Stimulated activated CD8-positive, alpha-beta memory T cell treated with anti-CD3 and anti-CD28 coated beads, Interleukin-12 subunit alpha, Interleukin-12 subunit beta, amount 100 ng/mL, for 24 hours (primary cell): ENCODE results near the gene PXK.
"Not testable (repeated sequence)": the region's sequence is repeated elsewhere in the genome, so short reads cannot be mapped to it uniquely, and the experiment has no call there.

Experiments used
- DNase-seq: peaks from one replicate; pipeline ENCODE4 v3.0.0-alpha.2; 2020; ENCODE audit errors: extremely low read depth

The PXK gene

GRCh38 chr3:58332575-58333188 lies at the start of gene PXK:
Gene PXK (plus strand): TSS chr3:58332892. CDS start chr3:58332989, 97 bp downstream.
- DNase-seq: peak; percentile 53

DNA sequence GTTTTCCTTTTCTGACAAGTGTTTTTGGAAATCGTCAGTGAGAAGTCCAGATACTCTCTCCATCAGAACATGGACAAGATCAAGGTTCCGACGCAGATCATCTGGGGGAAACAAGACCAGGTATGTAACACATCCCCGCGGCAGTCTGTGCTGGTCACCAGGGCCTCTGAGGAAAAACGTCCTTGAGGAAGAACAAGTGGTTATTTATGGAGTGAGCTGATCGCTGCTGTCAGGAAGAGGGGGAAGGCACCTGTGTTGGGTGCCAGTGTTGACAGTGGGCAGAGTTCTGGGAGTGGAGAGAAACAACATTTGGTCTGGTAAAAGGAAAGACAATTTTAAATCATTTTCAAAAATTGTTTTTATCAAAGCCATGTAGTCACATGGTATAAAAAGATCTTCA lies 47.4 kb upstream of the PXK start:
- DNase-seq: no peak

GRCh38 chr3:58287354-58287753 lies 45.3 kb upstream of the PXK start:
- DNase-seq: no peak

- no peak for DNase-seq
Observed at GRCh38 chr3:58288011-58288728, 44.5 kb upstream of the PXK start.

- DNase-seq: not testable (repeated sequence)
Observed at GRCh38 chr3:58288964-58289613, 43.6 kb upstream of the PXK start.

DNA sequence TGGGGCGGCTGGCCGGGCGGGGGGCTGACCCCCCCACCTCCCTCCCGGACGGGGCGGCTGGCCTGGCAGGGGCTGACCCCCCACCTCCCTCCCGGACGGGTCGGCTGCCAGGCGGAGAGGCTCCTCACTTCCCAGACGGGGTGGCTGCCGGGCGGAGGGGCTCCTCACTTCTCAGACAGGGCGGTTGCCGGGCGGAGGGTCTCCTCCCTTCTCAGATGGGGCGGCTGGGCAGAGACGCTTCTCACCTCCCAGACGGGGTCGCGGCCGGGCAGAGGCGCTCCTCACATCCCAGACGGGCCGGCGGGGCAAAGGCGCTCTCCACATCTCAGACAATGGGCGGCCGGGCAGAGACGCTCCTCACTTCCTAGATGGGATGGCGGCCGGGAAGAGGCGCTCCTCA lies 42.2 kb upstream of the PXK start:
- not testable (repeated sequence) for DNase-seq

GRCh38 chr3:58291671-58292338 lies 40.9 kb upstream of the PXK start:
- DNase-seq: no peak

GRCh38 chr3:58292866-58293265 lies 39.8 kb upstream of the PXK start:
- DNase-seq: no peak

DNA sequence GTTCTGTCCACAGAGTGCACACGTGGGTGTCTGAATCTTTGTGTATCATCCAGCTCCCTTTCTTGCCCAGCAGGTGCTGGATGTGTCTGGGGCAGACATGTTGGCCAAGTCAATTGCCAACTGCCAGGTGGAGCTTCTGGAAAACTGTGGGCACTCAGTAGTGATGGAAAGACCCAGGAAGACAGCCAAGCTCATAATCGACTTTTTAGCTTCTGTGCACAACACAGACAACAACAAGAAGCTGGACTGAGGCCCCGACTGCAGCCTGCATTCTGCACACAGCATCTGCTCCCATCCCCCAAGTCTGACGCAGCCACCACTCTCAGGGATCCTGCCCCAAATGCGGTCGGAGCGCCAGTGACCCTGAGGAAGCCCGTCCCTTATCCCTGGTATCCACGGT lies 39.2 kb upstream of the PXK start:
- no peak for DNase-seq

GRCh38 chr3:58296269-58296668 lies 36.4 kb upstream of the PXK start:
- DNase-seq: no peak

DNA sequence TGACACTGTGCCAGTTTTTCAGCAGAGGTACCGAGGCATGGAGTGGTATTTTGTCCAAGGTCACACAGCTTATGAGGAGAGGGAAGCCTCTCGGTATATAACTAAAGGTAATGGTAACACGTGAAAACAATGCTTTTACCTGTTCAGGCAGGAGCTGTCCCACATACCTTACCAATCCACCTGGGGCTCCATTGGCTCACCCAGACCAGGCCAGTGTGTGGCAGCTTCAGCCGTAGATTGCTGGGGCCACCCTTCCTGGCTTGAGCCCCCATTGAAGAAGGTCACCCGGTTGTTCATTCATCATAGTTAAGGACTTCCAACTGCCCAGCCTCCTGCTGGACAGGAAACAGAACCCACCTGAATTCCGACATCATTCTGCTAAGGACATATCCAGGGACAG lies 35.8 kb upstream of the PXK start:
- DNase-seq: no peak

DNA sequence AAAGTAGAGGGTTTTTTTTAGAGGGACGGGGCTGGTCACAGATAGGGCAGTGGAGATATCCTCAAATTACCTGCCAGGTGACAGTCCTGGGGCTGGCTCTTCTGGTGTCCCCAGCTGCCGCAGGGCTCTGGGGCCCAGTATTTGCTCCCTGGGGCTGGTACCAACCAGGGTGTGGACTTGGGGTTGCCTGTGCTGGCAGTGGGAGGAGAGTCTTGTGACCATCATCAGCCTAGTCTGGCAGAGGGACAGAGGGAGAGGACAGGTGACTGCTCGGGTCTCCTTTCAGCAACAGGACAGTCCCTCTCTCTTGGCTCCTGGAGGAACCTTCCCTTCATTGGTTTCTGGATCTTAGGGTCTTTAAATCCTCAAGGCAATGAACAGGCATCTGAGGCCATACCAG lies 34.5 kb upstream of the PXK start:
- DNase-seq: no peak

DNA sequence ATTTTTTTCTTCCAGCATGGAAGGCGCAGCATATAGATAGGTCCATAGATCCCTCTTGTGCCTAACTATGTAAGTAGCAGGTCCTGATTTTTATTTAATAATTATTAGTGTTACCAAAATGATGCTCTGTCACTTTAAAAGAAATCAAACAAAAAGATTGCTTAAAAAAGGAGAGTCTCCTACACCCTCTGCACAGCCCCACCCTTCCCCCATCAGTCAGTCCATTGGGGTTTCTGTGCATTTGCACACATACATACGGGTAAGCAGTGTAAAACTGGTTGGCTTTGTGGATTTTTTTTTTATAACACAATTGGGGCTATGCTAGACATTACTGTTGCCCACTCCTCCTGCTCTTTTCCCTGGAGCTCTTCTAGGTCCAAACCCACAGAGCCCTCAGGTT lies 33.6 kb upstream of the PXK start:
- DNase-seq: no peak

GRCh38 chr3:58299839-58300516 lies 32.7 kb upstream of the PXK start:
- no peak for DNase-seq

GRCh38 chr3:58305882-58306711 lies 26.6 kb upstream of the PXK start, which contains the start of the genes HTD2 and RPP14:
Gene HTD2 (plus strand): TSS chr3:58306520. CDS start chr3:58317614, 11,094 bp downstream.
Gene RPP14 (plus strand): TSS chr3:58306245. CDS start chr3:58310330, 4,085 bp downstream.
- peak; percentile 95 for DNase-seq

DNA sequence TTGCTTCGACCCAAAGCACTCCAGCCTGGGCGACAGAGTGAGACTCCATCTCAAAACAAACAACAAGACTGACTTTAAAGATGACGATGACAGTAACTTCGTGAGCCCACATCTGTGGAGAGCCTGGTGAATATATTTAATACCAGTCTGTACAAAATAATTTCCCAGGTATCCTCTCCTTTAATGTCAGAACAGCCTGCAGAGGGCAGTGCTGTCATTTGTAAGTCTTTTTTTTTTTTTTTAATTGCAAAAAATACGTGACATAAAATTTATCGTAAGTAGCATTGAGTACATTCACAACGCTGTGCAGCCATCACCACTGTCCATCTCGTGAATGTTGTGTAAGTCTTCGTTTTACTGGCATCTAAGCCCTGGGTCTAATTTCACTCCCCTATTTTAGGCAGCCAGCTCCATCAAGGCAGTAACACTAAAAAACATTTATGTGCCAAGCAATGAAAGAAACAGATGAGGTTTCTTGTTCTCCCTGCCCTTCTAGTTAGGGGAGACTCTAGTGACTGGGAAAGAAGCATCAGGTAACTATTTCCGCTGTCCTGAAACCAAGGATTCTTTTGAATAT lies 25.0 kb upstream of the PXK start:
- DNase-seq: no peak

GRCh38 chr3:58308728-58309127 lies 24.0 kb upstream of the PXK start:
- DNase-seq: no peak

- no peak for DNase-seq
Observed at GRCh38 chr3:58317811-58318210, 14.9 kb upstream of the PXK start.

DNA sequence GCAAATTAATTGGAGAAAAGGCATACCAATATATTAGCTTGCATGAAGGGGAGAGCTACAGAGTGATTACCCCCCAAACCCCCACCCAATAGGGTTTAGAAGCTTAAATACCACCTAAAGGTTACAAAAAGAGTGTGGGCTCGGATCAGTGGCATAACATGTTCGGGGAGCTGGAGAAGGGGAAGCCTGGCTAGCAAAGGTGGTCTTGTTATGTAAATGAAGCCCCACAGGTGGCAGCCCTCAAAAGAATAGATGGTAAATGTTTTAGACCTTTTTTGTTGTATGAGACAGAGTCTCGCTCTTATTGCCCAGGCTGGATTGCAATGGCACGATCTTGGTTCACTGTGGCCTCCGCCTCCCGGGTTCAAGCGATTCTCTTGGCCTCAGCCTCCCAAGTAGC lies 10.9 kb upstream of the PXK start:
- DNase-seq: no peak

DNA sequence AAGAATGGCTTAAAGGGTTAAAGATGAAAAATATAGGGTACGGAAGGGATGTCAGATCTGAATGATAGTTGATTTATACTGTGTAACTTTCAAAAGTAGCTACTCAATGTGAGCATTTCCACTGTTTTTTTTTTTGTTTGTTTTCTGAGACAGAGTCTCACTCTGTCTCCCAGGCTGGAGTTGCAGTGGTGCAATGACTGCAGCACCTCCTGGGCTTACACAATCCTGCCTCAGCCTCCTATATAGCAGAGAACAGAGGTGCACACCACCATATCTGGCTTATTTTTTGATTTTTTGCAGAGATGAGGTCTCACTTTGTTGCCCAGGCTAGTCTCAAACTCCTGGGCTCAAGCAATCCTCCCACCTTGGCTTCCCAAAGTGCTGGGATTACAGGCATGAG lies 9.9 kb upstream of the PXK start:
- DNase-seq: no peak
